Keratinocyte (primary cell): ENCODE results near the gene INSC.

Experiments
- CTCF ChIP-seq, 3 experiments: IDR thresholded peaks in 1 of 3; conservative IDR thresholded peaks in 1 of 3; optimal IDR thresholded peaks in 1 of 3; 2 replicates in 2 of 3; 3 replicates in 1 of 3; pipeline versions ENCODE3 to v1.5.1; 2011; ENCODE audit warnings: low read length in 3 of 3, mild to moderate bottlenecking in 3 of 3, moderate library complexity in 2 of 3, control low read depth in 1 of 3, inconsistent platforms in 1 of 3; ENCODE audit not compliant: insufficient read depth in 2 of 3; ENCODE audit errors: extremely low read depth in 1 of 3
- EZH2 ChIP-seq: IDR thresholded peaks from one replicate; pipeline ENCODE4 v1.6.1; 2012; ENCODE audit warnings: inconsistent platforms, mild to moderate bottlenecking, low read length, moderate library complexity

- TF ChIP-seq CTCF (optimal IDR thresholded peaks at IDR 0.05 in 1 of 3, IDR thresholded peaks at IDR 0.05 in 1 of 3, conservative IDR thresholded peaks at IDR 0.05 in 1 of 3; ENCODE audit: extremely low read depth in 1 of 3, insufficient read depth in 2 of 3, low read length in 3 of 3) (no peak), EZH2 (no peak)
Observed at GRCh38 chr11:15113381-15113780, 1.3 kb upstream of the INSC start.
